Mucosa of descending colon (tissue), 3 donors: Measurements from ENCODE around the gene RCAN1. TPM values are rescaled to one million over a fixed set of nuclear protein-coding genes. Genes with fewer than 3 reads are reported as not detected.

Source experiments
- ATAC-seq: fragments of 200-7000 bp; cut with Tn5 transposase; one replicate; pipeline ENCODE4 v1.9.1; 2020; ENCODE audit warnings: mild to moderate bottlenecking, moderate library complexity
- DNase-seq, 3 donors: peaks; one replicate each; pipeline ENCODE4 v3.0.0-alpha.2; 2020
- H3K36me3 ChIP-seq: fragments of 200-600 bp; one replicate; pipeline ENCODE4 v1.8.0; 2021; ENCODE audit warnings: low read depth, mild to moderate bottlenecking
- H3K4me1 ChIP-seq: fragments of 200-600 bp; one replicate; pipeline ENCODE4 v1.8.0; 2021; ENCODE audit warnings: low read depth, mild to moderate bottlenecking
- H3K4me3 ChIP-seq: fragments of 200-600 bp; one replicate; pipeline ENCODE4 v1.8.0; 2021; ENCODE audit warnings: mild to moderate bottlenecking
- H3K9me3 ChIP-seq: fragments of 200-600 bp; one replicate; pipeline ENCODE4 v1.8.0; 2021; ENCODE audit warnings: mild to moderate bottlenecking
- CTCF ChIP-seq: fragments of 200-600 bp; IDR thresholded peaks from one replicate; pipeline ENCODE4 v1.8.0; 2022; ENCODE audit warnings: antibody characterized with exemption, mild to moderate bottlenecking
- intact Hi-C, 2 donors: fragments of 100-400 bp; cut with DNase I in 1 of 2; cut with micrococcal nuclease in 1 of 2; formaldehyde crosslinking; loops; one replicate each; pipeline versions ENCODE4 v1.11.0 to v1.11.1; 2022; cut with DNase I, micrococcal nuclease
- total RNA-seq, 3 donors: library from RNA; stranded (reverse); fragmentation: NEBNext Ultra II Directional in 2 of 3; extraction: Animal tissue kit (Norgen Biotek cat#: 25700) in 2 of 3; gene quantifications; one replicate each; pipeline versions ENCODE4 v1.2.1 to v1.2.4, GENCODE V29; 2021 to 2023
- donor health status: DM: no; HTN: no; CAD: no; lungs with moderate emphysema.
- donor health status: DM: no; HTN: no; CAD: no.
- donor health status: DM: no; HTN: yes; CAD: no.

Gene RCAN1
- total RNA-seq, 3 donors from 2014 or later = 44.4 to 55.2 (median 50.7) TPM

DNA sequence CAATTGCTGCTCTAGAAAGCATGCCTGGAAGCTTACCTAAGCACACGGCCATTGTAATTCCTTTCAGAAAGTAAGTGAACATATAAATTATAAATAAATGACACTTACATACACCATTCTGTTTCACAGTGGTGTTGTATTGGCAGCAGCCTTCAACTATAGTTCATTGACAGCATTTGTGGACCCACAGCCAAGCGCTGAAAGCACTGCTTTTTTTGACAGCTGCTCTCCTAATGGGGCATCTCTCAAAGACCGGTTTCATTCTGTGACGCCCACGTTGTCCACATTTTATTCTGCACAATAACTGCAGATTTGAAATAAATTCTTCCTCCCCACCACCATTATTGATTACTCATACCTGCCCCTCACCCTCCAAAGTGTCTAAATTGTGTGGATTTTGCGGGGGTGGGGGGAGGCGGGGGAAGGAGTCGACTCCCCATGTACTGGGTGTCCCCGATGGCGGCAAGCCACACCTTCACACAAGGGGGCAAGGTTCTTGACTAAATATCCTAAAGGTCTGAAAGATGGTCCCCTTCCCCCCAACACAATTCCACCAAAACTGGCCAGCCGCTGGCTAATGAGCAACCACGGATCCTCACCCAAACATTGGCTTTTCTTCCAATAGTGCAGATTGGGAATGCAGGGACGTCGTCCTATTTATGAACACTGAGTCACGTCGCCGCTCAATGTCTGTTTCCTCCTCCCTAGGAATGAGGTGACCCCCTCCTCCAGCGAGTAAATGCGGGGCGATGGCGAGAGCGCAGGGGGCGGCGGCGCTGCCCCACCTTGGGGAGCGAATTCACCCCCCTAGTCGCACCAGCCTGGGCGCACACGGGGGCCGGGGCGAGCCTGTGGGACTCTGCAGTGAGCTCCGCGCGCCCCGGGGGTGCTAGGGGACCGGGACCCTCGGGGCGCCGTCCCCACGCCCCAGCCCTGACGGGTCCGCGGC is 960 bp downstream of the RCAN1 start:
- DNase-seq = peak; percentile 25 to 53 (median 50)
- intact Hi-C loops = no loop called here

GRCh38 chr21:34612557-34612956 is 2.4 kb downstream of the RCAN1 start:
- Histone ChIP-seq H3K4me3 (no peak overlapping the region), H3K9me3 (no peaks in the 10 kb centered on the region), H3K4me1 (peaks cover 7% of the 10 kb centered on the region), H3K36me3 (no peaks in the 10 kb centered on the region)
- intact Hi-C loops = no loop called here
- no peak for TF ChIP-seq CTCF
- no peak for ATAC-seq
- DNase-seq = no peak

More for the DNA sequence above, 960 bp downstream of the RCAN1 start:
- TF ChIP-seq CTCF = no peak
- Histone ChIP-seq H3K4me3 (peak overlapping the region; percentile 77), H3K36me3 (no peaks in the 10 kb centered on the region), H3K9me3 (no peaks in the 10 kb centered on the region), H3K4me1 (peaks cover 7% of the 10 kb centered on the region)
- peak; percentile 6 for ATAC-seq

DNA sequence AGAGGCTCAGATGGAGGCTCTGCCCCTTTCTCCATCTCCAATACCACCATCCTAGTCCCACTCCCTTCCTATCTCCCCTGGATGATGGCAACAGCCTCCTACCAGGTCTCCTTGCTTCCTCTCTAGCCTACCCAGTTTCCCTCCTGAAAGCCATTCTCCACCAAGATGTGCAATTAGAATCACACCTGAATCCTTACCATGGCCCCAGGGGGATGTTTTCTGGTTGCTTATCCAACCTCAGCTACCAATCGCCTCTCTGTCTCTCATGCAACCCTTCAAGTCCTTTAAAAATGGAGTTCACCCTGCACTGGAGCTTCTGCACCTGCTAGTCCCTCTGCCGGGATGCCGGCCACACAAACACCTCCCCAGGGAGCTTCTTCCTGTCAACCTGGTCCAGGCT is 2.9 kb downstream of the RCAN1 start:
- no peaks in the 10 kb centered on the region for H3K9me3 ChIP-seq
- no peak overlapping the region for H3K4me3 ChIP-seq
- H3K4me1 ChIP-seq = peaks cover 7% of the 10 kb centered on the region
- no peak for TF ChIP-seq CTCF
- H3K36me3 ChIP-seq = no peaks in the 10 kb centered on the region
- no peak for DNase-seq
- no peak for ATAC-seq
- intact Hi-C loops = no loop called here

- Histone ChIP-seq H3K4me1 (peaks cover 7% of the 10 kb centered on the region), H3K36me3 (no peaks in the 10 kb centered on the region), H3K4me3 (no peak overlapping the region), H3K9me3 (no peaks in the 10 kb centered on the region)
- ATAC-seq (no peak), DNase-seq (no peak)
- no peak for TF ChIP-seq CTCF
- intact Hi-C loops = no loop called here
Observed at GRCh38 chr21:34611528-34611927, 3.4 kb downstream of the RCAN1 start.

DNA sequence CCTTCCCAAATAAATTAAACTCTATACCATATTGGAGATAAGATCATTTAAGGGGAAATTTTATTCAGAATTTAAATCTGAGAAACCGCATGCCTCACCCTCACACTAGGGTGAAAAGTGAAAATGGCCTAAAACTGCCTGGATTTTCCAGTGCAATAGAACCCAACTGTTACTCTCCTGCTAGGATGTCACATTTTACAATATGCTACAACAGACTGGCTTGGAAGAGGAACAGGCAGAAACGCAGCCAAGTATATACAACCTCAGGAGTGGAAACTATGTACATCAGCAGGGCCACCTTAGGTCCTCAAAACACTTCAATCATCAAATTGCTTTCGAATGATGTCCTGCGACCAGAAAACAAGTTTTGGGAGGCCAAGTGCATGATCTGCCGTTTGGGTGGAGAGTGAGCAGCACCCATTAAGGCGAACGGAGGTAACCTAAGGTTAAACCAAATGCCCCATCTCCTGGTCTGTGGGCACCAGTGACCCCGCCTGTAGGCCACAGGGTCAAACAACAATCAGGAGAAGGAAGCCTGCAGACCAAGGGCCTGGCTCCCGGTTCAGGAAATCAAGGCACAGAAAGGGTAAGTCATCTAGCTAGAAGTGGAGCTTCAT is 4.9 kb downstream of the RCAN1 start:
- DNase-seq (no peak), ATAC-seq (no peak)
- no peaks in the 10 kb centered on the region for H3K9me3 ChIP-seq
- intact Hi-C loops = no loop called here
- no peak overlapping the region for H3K4me3 ChIP-seq
- TF ChIP-seq CTCF = no peak
- H3K36me3 ChIP-seq = no peaks in the 10 kb centered on the region
- peaks cover 3% of the 10 kb centered on the region for H3K4me1 ChIP-seq
